ENCODE results near the gene LRRC23.

DNA sequence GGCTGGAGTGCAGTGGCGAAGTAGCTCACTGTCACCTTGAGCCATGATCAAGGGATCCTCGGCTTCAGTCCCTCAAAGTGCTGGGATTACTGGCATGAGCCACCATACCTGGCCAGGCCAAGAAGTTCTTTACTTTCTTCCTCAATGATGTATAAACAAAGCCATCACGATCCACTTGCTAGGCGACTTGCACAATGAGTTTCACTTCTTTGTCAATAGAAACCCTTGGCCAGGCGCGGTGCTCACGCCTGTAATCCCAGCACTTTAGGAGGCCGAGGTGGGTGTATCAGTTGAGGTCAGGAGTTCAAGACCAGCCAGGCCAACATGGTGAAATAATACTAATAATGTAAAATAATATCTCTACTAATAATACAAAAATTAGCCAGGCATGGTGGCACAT lies 17.2 kb upstream of the LRRC23 start:
- no peak for TF ChIP-seq BHLHE40 (IDR thresholded peaks at IDR 0.05; ENCODE audit: borderline replicate concordance)
- TF ChIP-seq CTBP1 (IDR thresholded peaks at IDR 0.05; ENCODE audit: borderline replicate concordance) = no peak
